ENCODE measurements around the gene RBFA.

GRCh38 chr18:80065705-80066104 lies 31.5 kb downstream of the RBFA start:
- TF ChIP-seq POLR2AphosphoS2 (IDR thresholded peaks at IDR 0.05; ENCODE audit: low read depth, low read length) (no peak), RFX5 (IDR thresholded peaks at IDR 0.05; ENCODE audit: low read depth, low read length) (no peak), HOXA9 (CRISPR knock-in tag; IDR thresholded peaks at IDR 0.05; ENCODE audit: borderline replicate concordance) (no peak), POLR2A (IDR thresholded peaks at IDR 0.05; ENCODE audit: insufficient read depth in 1 of 2, low read depth in 2 of 2, low read length in 2 of 2) (no peak), PBX3 (CRISPR knock-in tag; IDR thresholded peaks at IDR 0.05; ENCODE audit: borderline replicate concordance) (no peak), SSRP1 (CRISPR knock-in tag; IDR thresholded peaks at IDR 0.05) (no peak), ESRRA (CRISPR knock-in tag; IDR thresholded peaks at IDR 0.05; ENCODE audit: low read depth) (no peak), CTCF (CRISPR knock-in tag; IDR thresholded peaks at IDR 0.05) (no peak)

Data from HepG2 (cell line).